GM21619 (cell line): ENCODE data around the gene HRC.

Experiments used
- ATAC-seq: cut with Tn5 transposase; IDR thresholded peaks from one replicate; pipeline ENCODE4 v1.9.1; 2021; ENCODE audit not compliant: unreplicated experiment

The HRC gene

GRCh38 chr19:49117677-49118564 lies 37.3 kb downstream of the HRC start:
- no peak for ATAC-seq

- ATAC-seq: no peak
Measured at GRCh38 chr19:49116544-49116943, 38.7 kb downstream of the HRC start.

GRCh38 chr19:49114630-49115363 lies 40.4 kb downstream of the HRC start:
- no peak for ATAC-seq

- no peak for ATAC-seq
Measured at GRCh38 chr19:49113762-49114629, 41.2 kb downstream of the HRC start, which contains the start of gene LIN7B. Gene LIN7B, plus strand, starts transcription at chr19:49114370. Its CDS starts 35 bp downstream, at chr19:49114405.

- ATAC-seq: no peak
Measured at GRCh38 chr19:49111218-49111998, 43.8 kb downstream of the HRC start.

- no peak for ATAC-seq
Measured at GRCh38 chr19:49110567-49110966, 44.6 kb downstream of the HRC start.

- ATAC-seq: no peak
Measured at GRCh38 chr19:49109569-49110233, 45.5 kb downstream of the HRC start.

GRCh38 chr19:49109051-49109450 lies 46.1 kb downstream of the HRC start:
- no peak for ATAC-seq

- ATAC-seq: no peak
Measured at GRCh38 chr19:49107625-49108459, 47.4 kb downstream of the HRC start.

GRCh38 chr19:49106648-49107135 lies 48.5 kb downstream of the HRC start:
- no peak for ATAC-seq

- no peak for ATAC-seq
Measured at GRCh38 chr19:49104229-49104864, 50.8 kb downstream of the HRC start.

GRCh38 chr19:49103331-49104085 lies 51.7 kb downstream of the HRC start:
- ATAC-seq: no peak

- ATAC-seq: no peak
Measured at GRCh38 chr19:49102303-49102702, 52.9 kb downstream of the HRC start.
